K562 (cell line): Measurements from ENCODE around the gene AGAP1. TPM values are rescaled to one million over a fixed set of nuclear protein-coding genes. Genes with fewer than 3 reads are reported as not detected.
A peak's percentile ranks its signal among the peaks of the same experiment; 100 is the strongest.

ENCODE experiments used
- ATAC-seq: fragments of 200-7000 bp; cut with Tn5 transposase; 3 replicates; pipeline ENCODE4 v1.9.1; 2020; ENCODE audit warnings: moderate library complexity
- BruUV-seq: library from RNA; stranded (reverse); fragments of 400-500 nt; replicated peaks from 2 replicates; lab custom pipeline; 2021; lab: Mats Ljungman, UMichigan
- CTCF ChIA-PET: fragments of 300-600 bp; formaldehyde crosslinking; extraction: SDS; loops from one replicate; lab custom pipeline; 2021; ENCODE audit warnings: low intra/inter-chr PET ratio; lab: Yijun Ruan, JAX
- POLR2A ChIA-PET: fragments of 300-600, 350-650 bp; sonication (Branson Sonifier 250); formaldehyde crosslinking; extraction: SDS; loops from one replicate; lab custom pipeline; 2021; ENCODE audit warnings: antibody characterized with exemption, inconsistent platforms; lab: Yijun Ruan, JAX
- DNase-seq, 4 experiments: peaks; one replicate each; pipeline versions ENCODE4 v3.0.0 to v3.0.0-alpha.2; 2011 to 2018; ENCODE audit warnings: low spot score in 3 of 4, mixed read lengths in 3 of 4; ENCODE audit errors: extremely low read depth in 1 of 4
- FAIRE-seq: peaks from 2 replicates; lab custom pipeline; 2011; peaks lifted over from hg19 to GRCh38; lab: Jason Lieb, UNC
- H2AFZ ChIP-seq: 2 replicates; pipeline ENCODE4 v1.6.0; 2011; ENCODE audit warnings: low read depth, low read length, control low read depth, inconsistent platforms
- H3K27ac ChIP-seq: fragments of 200-600 bp; 3 replicates; pipeline ENCODE4 v1.8.0; 2011; ENCODE audit warnings: low read depth, mild to moderate bottlenecking, control low read depth, inconsistent platforms, low read length, moderate library complexity, mixed read lengths; ENCODE audit errors: extremely low read depth
- H3K27me3 ChIP-seq, 2 experiments: fragments of 300-600 bp in 1 of 2; 2 replicates in 1 of 2; 3 replicates in 1 of 2; pipeline versions ENCODE4 v1.6.0 to v1.8.0; 2011; ENCODE audit warnings: inconsistent platforms in 2 of 2, low read length in 2 of 2, mild to moderate bottlenecking in 1 of 2, mixed read lengths in 1 of 2, moderate library complexity in 1 of 2; ENCODE audit not compliant: control insufficient read depth in 2 of 2, insufficient read depth in 2 of 2
- H3K36me3 ChIP-seq: fragments of 300-600 bp; 3 replicates; pipeline ENCODE4 v1.8.0; 2011; ENCODE audit warnings: mild to moderate bottlenecking, low read length, inconsistent platforms; ENCODE audit not compliant: control insufficient read depth, insufficient read depth
- H3K4me1 ChIP-seq, 2 experiments: fragments of 200-600 bp in 1 of 2; replicated peaks in 1 of 2; 2 replicates in 1 of 2; 3 replicates in 1 of 2; pipeline versions ENCODE4 v1.5.1 to v1.8.0; 2011; ENCODE audit warnings: inconsistent platforms in 2 of 2, low read length in 2 of 2, mild to moderate bottlenecking in 1 of 2, mixed read lengths in 1 of 2, moderate library complexity in 1 of 2; ENCODE audit not compliant: control insufficient read depth in 2 of 2, insufficient read depth in 2 of 2
- H3K4me2 ChIP-seq: 2 replicates; pipeline ENCODE4 v1.6.1; 2011; ENCODE audit warnings: low read length, control low read depth, inconsistent platforms, mixed read lengths; ENCODE audit not compliant: insufficient read depth
- H3K4me3 ChIP-seq: fragments of 200-600 bp; sonication (generic), shearing (Covaris generic); 2 replicates; pipeline ENCODE4 v1.5.1; 2016; ENCODE audit warnings: control low read depth, inconsistent platforms
- H3K79me2 ChIP-seq: fragments of 200-600 bp; 3 replicates; pipeline ENCODE4 v1.8.0; 2011; ENCODE audit warnings: low read length, inconsistent platforms; ENCODE audit not compliant: control insufficient read depth, insufficient read depth
- H3K9ac ChIP-seq, 2 experiments: 2 replicates each; pipeline versions ENCODE4 v1.6.0 to v1.6.1; 2011; ENCODE audit warnings: low read depth in 2 of 2, low read length in 2 of 2, control low read depth in 1 of 2, inconsistent platforms in 1 of 2, mild to moderate bottlenecking in 1 of 2, mixed read lengths in 1 of 2; ENCODE audit not compliant: insufficient read depth in 1 of 2
- H3K9me1 ChIP-seq: one replicate; pipeline ENCODE4 v1.6.0; 2011; ENCODE audit warnings: inconsistent platforms, mild to moderate bottlenecking, low read length, moderate library complexity; ENCODE audit not compliant: control insufficient read depth, insufficient read depth
- H3K9me3 ChIP-seq: replicated peaks from 2 replicates; pipeline ENCODE4 v1.5.1; 2011; ENCODE audit warnings: low read depth, low read length, inconsistent platforms; ENCODE audit not compliant: control insufficient read depth, insufficient read depth
- H4K20me1 ChIP-seq: replicated peaks from 2 replicates; pipeline ENCODE4 v1.6.1; 2011; ENCODE audit warnings: low read length, inconsistent platforms, mixed read lengths; ENCODE audit not compliant: control insufficient read depth, insufficient read depth
- GATA2 ChIP-seq: sonication (generic); formaldehyde crosslinking; IDR thresholded peaks from 2 replicates; pipeline ENCODE4 v1.4.0; 2020; ENCODE audit warnings: mild to moderate bottlenecking, missing genetic modification reagents
- RAD21 ChIP-seq, 2 experiments: fragments of 250-450 bp in 1 of 2; fragments of 450-650 bp in 1 of 2; sonication (Bioruptor Pico) in 1 of 2; formaldehyde crosslinking in 1 of 2; IDR thresholded peaks in 1 of 2; conservative IDR thresholded peaks in 1 of 2; 2 replicates each; pipeline versions ENCODE4 v1.4.0 to v1.8.0; 2020 to 2022; ENCODE audit warnings: mild to moderate bottlenecking in 2 of 2, moderate library complexity in 1 of 2
- STAG1 ChIP-seq: sonication (generic); formaldehyde crosslinking; IDR thresholded peaks from 2 replicates; pipeline ENCODE4 v1.5.0; 2020; ENCODE audit warnings: missing genetic modification reagents, borderline replicate concordance
- WGBS: fragments of 100-300 bp; shearing (Covaris generic); methylation state at CpG from one replicate; pipeline ENCODE4 v1.1.6; 2016; ENCODE audit warnings: low coverage, mixed read lengths; ENCODE audit not compliant: insufficient coverage; ENCODE audit errors: missing lambda C conversion rate; 5-methylcytosine and 5-hydroxymethylcytosine counted together
- in situ Hi-C: fragments of 300-500 bp; cut with MboI; formaldehyde crosslinking; loops from 4 replicates; pipeline ENCODE4 v1.15.0; 2018; ENCODE audit warnings: inconsistent platforms, mixed read lengths
- intact Hi-C: fragments of 100-400 bp; cut with micrococcal nuclease; formaldehyde crosslinking; loops from 2 replicates; pipeline ENCODE4 v1.14.2; 2022
- polyA plus RNA-seq, 8 experiments: library from polyadenylated mRNA; depleted of rRNA in 4 of 8; stranded (reverse) in 5 of 8; unstranded in 3 of 8; fragments of >200 nt; fragmentation: Nextera tagmentation in 2 of 8; fragmentation: Illumina TruSeq in 1 of 8; extraction: Ambion mirVana in 2 of 8; extraction: Trizol in 1 of 8; gene quantifications; 2 replicates each; pipeline versions ENCODE4 v1.2.1 to v1.2.3, GENCODE V29; 2011 to 2014; ENCODE audit warnings: inconsistent platforms in 1 of 8, missing spikeins in 1 of 8
- total RNA-seq, 7 experiments: library from RNA; depleted of rRNA in 6 of 7; stranded (reverse); fragments of >200 nt in 6 of 7; fragmentation: Illumina TruSeq in 2 of 7; extraction: Trizol in 2 of 7; gene quantifications; 2 replicates each; pipeline versions ENCODE4 v1.2.1 to v1.2.3, GENCODE V29; 2011 to 2021; ENCODE audit warnings: low replicate concordance in 1 of 7
- TF ChIP-seq, protein P1 (sequence below): sonication (generic); formaldehyde crosslinking; IDR thresholded peaks from 2 replicates; pipeline ENCODE4 v1.9.0; 2022; ENCODE audit warnings: mild to moderate bottlenecking, missing genetic modification reagents
- TF ChIP-seq, protein P2 (sequence below), 2 experiments: fragments of 450-650 bp; formaldehyde crosslinking in 1 of 2; IDR thresholded peaks; 2 replicates each; pipeline versions ENCODE4 v1.4.0 to v1.6.1; 2014 to 2020; ENCODE audit warnings: mild to moderate bottlenecking in 2 of 2, borderline replicate concordance in 1 of 2, low read depth in 1 of 2
- TF ChIP-seq, protein P3 (sequence below), 3 experiments: IDR thresholded peaks in 2 of 3; conservative IDR thresholded peaks in 1 of 3; 2 replicates each; pipeline ENCODE4 v1.5.1; 2011 to 2012; ENCODE audit warnings: low read length in 3 of 3, mild to moderate bottlenecking in 3 of 3, control low read depth in 2 of 3, improper control_type of control experiment in 1 of 3, inconsistent platforms in 1 of 3, low read depth in 1 of 3, mixed read lengths in 1 of 3, moderate library complexity in 1 of 3; ENCODE audit not compliant: insufficient read depth in 2 of 3
- TF ChIP-seq, protein P4 (sequence below): fragments of 450-650 bp; IDR thresholded peaks from 2 replicates; pipeline ENCODE4 v1.6.1; 2016

AGAP1 gene
- total and polyA plus RNA-seq, 9 of the 15 experiments (the other 6 are each of a cell fraction or from before 2014, with no cell fraction given) = 1.3 to 24.0 (median 10.6) TPM

- H3K9ac ChIP-seq = no peak overlapping the region
- no peak overlapping the region for H3K4me3 ChIP-seq
- ATAC-seq = peak; percentile 65; the same call in 2 of the 3 replicates
- H3K4me1 ChIP-seq = peaks cover 0 to 7% of the 10 kb centered on the region in 2 experiments; a peak in 2 of 5 replicates
- H2AFZ ChIP-seq = no peak overlapping the region
- POLR2A ChIA-PET = no interaction called here
- H3K36me3 ChIP-seq = peaks cover 16% of the 10 kb centered on the region; the same call in 2 of the 3 replicates
- BruUV-seq = no TSS peak
- no peak overlapping the region for H3K4me2 ChIP-seq
- CTCF ChIA-PET = no interaction called here
- 57% methylated on average over 9 of the region's 9 CpGs for WGBS
- H3K79me2 ChIP-seq = no peaks in the 10 kb centered on the region
- no peaks in the 10 kb centered on the region for H3K9me3 ChIP-seq
- intact Hi-C loops (no loop called here), in situ Hi-C loops (loop anchor here (5.0 kb wide), 1 partner anchor 609 kb away; no protein-coding TSS in a partner anchor)
- H4K20me1 ChIP-seq = no peaks in the 10 kb centered on the region; the same call in 1 of the 2 replicates
- H3K9me1 ChIP-seq = no peaks in the 10 kb centered on the region
- peak; percentile 22 to 35 (median 28) for DNase-seq
- no peak for FAIRE-seq
- H3K27me3 ChIP-seq = no peaks in the 10 kb centered on the region
- H3K27ac ChIP-seq = no peak overlapping the region
- TF ChIP-seq RAD21 (CRISPR knock-in tag; conservative IDR thresholded peaks at IDR 0.05 in 1 of 2, IDR thresholded peaks at IDR 0.05 in 1 of 2) (peak in 1 of 2 experiments; percentile 18; a peak in 1 of 4 replicates), STAG1 (no peak), GATA2 (peak; percentile 65)
- TF ChIP-seq, protein P1, sequence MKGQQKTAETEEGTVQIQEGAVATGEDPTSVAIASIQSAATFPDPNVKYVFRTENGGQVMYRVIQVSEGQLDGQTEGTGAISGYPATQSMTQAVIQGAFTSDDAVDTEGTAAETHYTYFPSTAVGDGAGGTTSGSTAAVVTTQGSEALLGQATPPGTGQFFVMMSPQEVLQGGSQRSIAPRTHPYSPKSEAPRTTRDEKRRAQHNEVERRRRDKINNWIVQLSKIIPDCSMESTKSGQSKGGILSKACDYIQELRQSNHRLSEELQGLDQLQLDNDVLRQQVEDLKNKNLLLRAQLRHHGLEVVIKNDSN (CRISPR knock-in tag) = no peak
- TF ChIP-seq, protein P2, sequence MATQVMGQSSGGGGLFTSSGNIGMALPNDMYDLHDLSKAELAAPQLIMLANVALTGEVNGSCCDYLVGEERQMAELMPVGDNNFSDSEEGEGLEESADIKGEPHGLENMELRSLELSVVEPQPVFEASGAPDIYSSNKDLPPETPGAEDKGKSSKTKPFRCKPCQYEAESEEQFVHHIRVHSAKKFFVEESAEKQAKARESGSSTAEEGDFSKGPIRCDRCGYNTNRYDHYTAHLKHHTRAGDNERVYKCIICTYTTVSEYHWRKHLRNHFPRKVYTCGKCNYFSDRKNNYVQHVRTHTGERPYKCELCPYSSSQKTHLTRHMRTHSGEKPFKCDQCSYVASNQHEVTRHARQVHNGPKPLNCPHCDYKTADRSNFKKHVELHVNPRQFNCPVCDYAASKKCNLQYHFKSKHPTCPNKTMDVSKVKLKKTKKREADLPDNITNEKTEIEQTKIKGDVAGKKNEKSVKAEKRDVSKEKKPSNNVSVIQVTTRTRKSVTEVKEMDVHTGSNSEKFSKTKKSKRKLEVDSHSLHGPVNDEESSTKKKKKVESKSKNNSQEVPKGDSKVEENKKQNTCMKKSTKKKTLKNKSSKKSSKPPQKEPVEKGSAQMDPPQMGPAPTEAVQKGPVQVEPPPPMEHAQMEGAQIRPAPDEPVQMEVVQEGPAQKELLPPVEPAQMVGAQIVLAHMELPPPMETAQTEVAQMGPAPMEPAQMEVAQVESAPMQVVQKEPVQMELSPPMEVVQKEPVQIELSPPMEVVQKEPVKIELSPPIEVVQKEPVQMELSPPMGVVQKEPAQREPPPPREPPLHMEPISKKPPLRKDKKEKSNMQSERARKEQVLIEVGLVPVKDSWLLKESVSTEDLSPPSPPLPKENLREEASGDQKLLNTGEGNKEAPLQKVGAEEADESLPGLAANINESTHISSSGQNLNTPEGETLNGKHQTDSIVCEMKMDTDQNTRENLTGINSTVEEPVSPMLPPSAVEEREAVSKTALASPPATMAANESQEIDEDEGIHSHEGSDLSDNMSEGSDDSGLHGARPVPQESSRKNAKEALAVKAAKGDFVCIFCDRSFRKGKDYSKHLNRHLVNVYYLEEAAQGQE (IDR thresholded peaks at IDR 0.05; ENCODE audit: borderline replicate concordance) = peak; percentile 5; the same call in 1 of the 2 replicates
- TF ChIP-seq, protein P2 (CRISPR knock-in tag; IDR thresholded peaks at IDR 0.05; ENCODE audit: low read depth) = no peak
- TF ChIP-seq, protein P3, sequence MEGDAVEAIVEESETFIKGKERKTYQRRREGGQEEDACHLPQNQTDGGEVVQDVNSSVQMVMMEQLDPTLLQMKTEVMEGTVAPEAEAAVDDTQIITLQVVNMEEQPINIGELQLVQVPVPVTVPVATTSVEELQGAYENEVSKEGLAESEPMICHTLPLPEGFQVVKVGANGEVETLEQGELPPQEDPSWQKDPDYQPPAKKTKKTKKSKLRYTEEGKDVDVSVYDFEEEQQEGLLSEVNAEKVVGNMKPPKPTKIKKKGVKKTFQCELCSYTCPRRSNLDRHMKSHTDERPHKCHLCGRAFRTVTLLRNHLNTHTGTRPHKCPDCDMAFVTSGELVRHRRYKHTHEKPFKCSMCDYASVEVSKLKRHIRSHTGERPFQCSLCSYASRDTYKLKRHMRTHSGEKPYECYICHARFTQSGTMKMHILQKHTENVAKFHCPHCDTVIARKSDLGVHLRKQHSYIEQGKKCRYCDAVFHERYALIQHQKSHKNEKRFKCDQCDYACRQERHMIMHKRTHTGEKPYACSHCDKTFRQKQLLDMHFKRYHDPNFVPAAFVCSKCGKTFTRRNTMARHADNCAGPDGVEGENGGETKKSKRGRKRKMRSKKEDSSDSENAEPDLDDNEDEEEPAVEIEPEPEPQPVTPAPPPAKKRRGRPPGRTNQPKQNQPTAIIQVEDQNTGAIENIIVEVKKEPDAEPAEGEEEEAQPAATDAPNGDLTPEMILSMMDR (IDR thresholded peaks at IDR 0.05 in 2 of 3, conservative IDR thresholded peaks at IDR 0.05 in 1 of 3; ENCODE audit: insufficient read depth in 2 of 3, low read depth in 1 of 3, low read length in 3 of 3) = peak in 2 of 3 experiments; percentile 37 to 40; a peak in 4 of 6 replicates
- TF ChIP-seq, protein P4, sequence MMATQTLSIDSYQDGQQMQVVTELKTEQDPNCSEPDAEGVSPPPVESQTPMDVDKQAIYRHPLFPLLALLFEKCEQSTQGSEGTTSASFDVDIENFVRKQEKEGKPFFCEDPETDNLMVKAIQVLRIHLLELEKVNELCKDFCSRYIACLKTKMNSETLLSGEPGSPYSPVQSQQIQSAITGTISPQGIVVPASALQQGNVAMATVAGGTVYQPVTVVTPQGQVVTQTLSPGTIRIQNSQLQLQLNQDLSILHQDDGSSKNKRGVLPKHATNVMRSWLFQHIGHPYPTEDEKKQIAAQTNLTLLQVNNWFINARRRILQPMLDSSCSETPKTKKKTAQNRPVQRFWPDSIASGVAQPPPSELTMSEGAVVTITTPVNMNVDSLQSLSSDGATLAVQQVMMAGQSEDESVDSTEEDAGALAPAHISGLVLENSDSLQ = peak; percentile 69
Measured at GRCh38 chr2:235740821-235741220, 247.0 kb downstream of the AGAP1 start.
